K562 (cell line): Measurements from ENCODE around the gene ACSBG1. TPM values are rescaled to one million over a fixed set of nuclear protein-coding genes. Genes with fewer than 3 reads are reported as not detected.

ENCODE experiments used
- ATAC-seq: fragments of 200-7000 bp; cut with Tn5 transposase; 3 replicates; pipeline ENCODE4 v1.9.1; 2020; ENCODE audit warnings: moderate library complexity
- BruUV-seq: library from RNA; stranded (reverse); fragments of 400-500 nt; replicated peaks from 2 replicates; lab custom pipeline; 2021; lab: Mats Ljungman, UMichigan
- CTCF ChIA-PET: fragments of 300-600 bp; formaldehyde crosslinking; extraction: SDS; loops from one replicate; lab custom pipeline; 2021; ENCODE audit warnings: low intra/inter-chr PET ratio; lab: Yijun Ruan, JAX
- POLR2A ChIA-PET: fragments of 300-600, 350-650 bp; sonication (Branson Sonifier 250); formaldehyde crosslinking; extraction: SDS; loops from one replicate; lab custom pipeline; 2021; ENCODE audit warnings: antibody characterized with exemption, inconsistent platforms; lab: Yijun Ruan, JAX
- DNase-seq, 4 experiments: peaks; one replicate each; pipeline versions ENCODE4 v3.0.0 to v3.0.0-alpha.2; 2011 to 2018; ENCODE audit warnings: low spot score in 3 of 4, mixed read lengths in 3 of 4; ENCODE audit errors: extremely low read depth in 1 of 4
- FAIRE-seq: peaks from 2 replicates; lab custom pipeline; 2011; peaks lifted over from hg19 to GRCh38; lab: Jason Lieb, UNC
- H2AFZ ChIP-seq: 2 replicates; pipeline ENCODE4 v1.6.0; 2011; ENCODE audit warnings: low read depth, low read length, control low read depth, inconsistent platforms
- H3K27ac ChIP-seq: fragments of 200-600 bp; 3 replicates; pipeline ENCODE4 v1.8.0; 2011; ENCODE audit warnings: low read depth, mild to moderate bottlenecking, control low read depth, inconsistent platforms, low read length, moderate library complexity, mixed read lengths; ENCODE audit errors: extremely low read depth
- H3K27me3 ChIP-seq, 2 experiments: fragments of 300-600 bp in 1 of 2; 2 replicates in 1 of 2; 3 replicates in 1 of 2; pipeline versions ENCODE4 v1.6.0 to v1.8.0; 2011; ENCODE audit warnings: inconsistent platforms in 2 of 2, low read length in 2 of 2, mild to moderate bottlenecking in 1 of 2, mixed read lengths in 1 of 2, moderate library complexity in 1 of 2; ENCODE audit not compliant: control insufficient read depth in 2 of 2, insufficient read depth in 2 of 2
- H3K36me3 ChIP-seq: fragments of 300-600 bp; 3 replicates; pipeline ENCODE4 v1.8.0; 2011; ENCODE audit warnings: mild to moderate bottlenecking, low read length, inconsistent platforms; ENCODE audit not compliant: control insufficient read depth, insufficient read depth
- H3K4me1 ChIP-seq, 2 experiments: fragments of 200-600 bp in 1 of 2; replicated peaks in 1 of 2; 2 replicates in 1 of 2; 3 replicates in 1 of 2; pipeline versions ENCODE4 v1.5.1 to v1.8.0; 2011; ENCODE audit warnings: inconsistent platforms in 2 of 2, low read length in 2 of 2, mild to moderate bottlenecking in 1 of 2, mixed read lengths in 1 of 2, moderate library complexity in 1 of 2; ENCODE audit not compliant: control insufficient read depth in 2 of 2, insufficient read depth in 2 of 2
- H3K4me2 ChIP-seq: 2 replicates; pipeline ENCODE4 v1.6.1; 2011; ENCODE audit warnings: low read length, control low read depth, inconsistent platforms, mixed read lengths; ENCODE audit not compliant: insufficient read depth
- H3K4me3 ChIP-seq: fragments of 200-600 bp; sonication (generic), shearing (Covaris generic); 2 replicates; pipeline ENCODE4 v1.5.1; 2016; ENCODE audit warnings: control low read depth, inconsistent platforms
- H3K79me2 ChIP-seq: fragments of 200-600 bp; 3 replicates; pipeline ENCODE4 v1.8.0; 2011; ENCODE audit warnings: low read length, inconsistent platforms; ENCODE audit not compliant: control insufficient read depth, insufficient read depth
- H3K9ac ChIP-seq, 2 experiments: 2 replicates each; pipeline versions ENCODE4 v1.6.0 to v1.6.1; 2011; ENCODE audit warnings: low read depth in 2 of 2, low read length in 2 of 2, control low read depth in 1 of 2, inconsistent platforms in 1 of 2, mild to moderate bottlenecking in 1 of 2, mixed read lengths in 1 of 2; ENCODE audit not compliant: insufficient read depth in 1 of 2
- H3K9me1 ChIP-seq: one replicate; pipeline ENCODE4 v1.6.0; 2011; ENCODE audit warnings: inconsistent platforms, mild to moderate bottlenecking, low read length, moderate library complexity; ENCODE audit not compliant: control insufficient read depth, insufficient read depth
- H3K9me3 ChIP-seq: replicated peaks from 2 replicates; pipeline ENCODE4 v1.5.1; 2011; ENCODE audit warnings: low read depth, low read length, inconsistent platforms; ENCODE audit not compliant: control insufficient read depth, insufficient read depth
- H4K20me1 ChIP-seq: replicated peaks from 2 replicates; pipeline ENCODE4 v1.6.1; 2011; ENCODE audit warnings: low read length, inconsistent platforms, mixed read lengths; ENCODE audit not compliant: control insufficient read depth, insufficient read depth
- ARNT ChIP-seq, 2 experiments: fragments of 450-650 bp; IDR thresholded peaks; 2 replicates each; pipeline ENCODE4 v1.6.1; 2016; ENCODE audit warnings: mild to moderate bottlenecking in 1 of 2
- ATF1 ChIP-seq, 2 experiments: fragments of 450-650 bp in 1 of 2; IDR thresholded peaks; 2 replicates each; pipeline ENCODE4 v1.6.1; 2016; ENCODE audit warnings: missing compliant biosample characterization in 1 of 2, missing genetic modification characterization in 1 of 2
- CBX1 ChIP-seq: sonication (generic); IDR thresholded peaks from 2 replicates; pipeline ENCODE4 v1.6.1; 2016; ENCODE audit warnings: antibody characterized with exemption, low read depth, mild to moderate bottlenecking
- CEBPG ChIP-seq, 3 experiments: fragments of 200-800 bp in 1 of 3; sonication (Bioruptor generic) in 1 of 3; sonication (generic) in 1 of 3; formaldehyde crosslinking in 1 of 3; IDR thresholded peaks in 2 of 3; conservative IDR thresholded peaks in 1 of 3; 2 replicates each; pipeline versions ENCODE4 v1.6.1 to v1.8.0; 2016 to 2022; ENCODE audit warnings: missing compliant biosample characterization in 2 of 3, missing genetic modification characterization in 2 of 3, mild to moderate bottlenecking in 1 of 3, missing genetic modification reagents in 1 of 3
- ETV6 ChIP-seq, 3 experiments: fragments of 150-350 bp in 1 of 3; sonication (generic) in 1 of 3; formaldehyde crosslinking in 1 of 3; IDR thresholded peaks; 2 replicates each; pipeline versions ENCODE4 v1.6.1 to v1.8.0; 2014 to 2022; ENCODE audit warnings: borderline replicate concordance in 2 of 3, low read depth in 2 of 3, antibody characterized with exemption in 1 of 3, low read length in 1 of 3, mild to moderate bottlenecking in 1 of 3, missing genetic modification reagents in 1 of 3
- GATAD2B ChIP-seq: fragments of 450-650 bp; IDR thresholded peaks from 2 replicates; pipeline ENCODE4 v1.6.1; 2017; ENCODE audit warnings: mild to moderate bottlenecking, borderline replicate concordance
- GMEB1 ChIP-seq: fragments of 250-450 bp; sonication (Bioruptor Pico); IDR thresholded peaks from 2 replicates; pipeline ENCODE4 v1.4.0; 2020; ENCODE audit warnings: mild to moderate bottlenecking
- POU5F1 ChIP-seq: fragments of 150-350 bp; IDR thresholded peaks from 2 replicates; pipeline ENCODE4 v1.6.1; 2014; ENCODE audit warnings: borderline replicate concordance, low read length, low read depth, mild to moderate bottlenecking; ENCODE audit not compliant: partially characterized antibody
- RNF2 ChIP-seq: sonication (generic); IDR thresholded peaks from 2 replicates; pipeline ENCODE4 v1.6.1; 2016
- SAFB2 ChIP-seq: fragments of 200-400 bp; formaldehyde crosslinking; IDR thresholded peaks from 2 replicates; pipeline ENCODE4 v1.6.1; 2018; ENCODE audit warnings: borderline replicate concordance, low read length, low read depth, moderate library complexity; ENCODE audit not compliant: severe bottlenecking
- TEAD2 ChIP-seq: fragments of 450-650 bp; IDR thresholded peaks from 2 replicates; pipeline ENCODE4 v1.6.1; 2016; ENCODE audit warnings: missing genetic modification characterization, control low read depth, missing compliant biosample characterization
- ZNF263 ChIP-seq: sonication (generic); formaldehyde crosslinking; IDR thresholded peaks from 2 replicates; pipeline ENCODE4 v1.8.0; 2022; ENCODE audit warnings: mild to moderate bottlenecking, missing genetic modification reagents, borderline replicate concordance
- WGBS: fragments of 100-300 bp; shearing (Covaris generic); methylation state at CpG from one replicate; pipeline ENCODE4 v1.1.6; 2016; ENCODE audit warnings: low coverage, mixed read lengths; ENCODE audit not compliant: insufficient coverage; ENCODE audit errors: missing lambda C conversion rate; 5-methylcytosine and 5-hydroxymethylcytosine counted together
- in situ Hi-C: fragments of 300-500 bp; cut with MboI; formaldehyde crosslinking; loops from 4 replicates; pipeline ENCODE4 v1.15.0; 2018; ENCODE audit warnings: inconsistent platforms, mixed read lengths
- intact Hi-C: fragments of 100-400 bp; cut with micrococcal nuclease; formaldehyde crosslinking; loops from 2 replicates; pipeline ENCODE4 v1.14.2; 2022
- polyA plus RNA-seq, 8 experiments: library from polyadenylated mRNA; depleted of rRNA in 4 of 8; stranded (reverse) in 5 of 8; unstranded in 3 of 8; fragments of >200 nt; fragmentation: Nextera tagmentation in 2 of 8; fragmentation: Illumina TruSeq in 1 of 8; extraction: Ambion mirVana in 2 of 8; extraction: Trizol in 1 of 8; gene quantifications; 2 replicates each; pipeline versions ENCODE4 v1.2.1 to v1.2.3, GENCODE V29; 2011 to 2014; ENCODE audit warnings: inconsistent platforms in 1 of 8, missing spikeins in 1 of 8
- total RNA-seq, 7 experiments: library from RNA; depleted of rRNA in 6 of 7; stranded (reverse); fragments of >200 nt in 6 of 7; fragmentation: Illumina TruSeq in 2 of 7; extraction: Trizol in 2 of 7; gene quantifications; 2 replicates each; pipeline versions ENCODE4 v1.2.1 to v1.2.3, GENCODE V29; 2011 to 2021; ENCODE audit warnings: low replicate concordance in 1 of 7
- TF ChIP-seq, protein P1 (sequence below), 2 experiments: fragments of 450-650 bp in 1 of 2; sonication (generic) in 1 of 2; formaldehyde crosslinking in 1 of 2; IDR thresholded peaks in 1 of 2; conservative IDR thresholded peaks in 1 of 2; 2 replicates each; pipeline versions ENCODE4 v1.6.1 to v1.8.1; 2016 to 2023; ENCODE audit warnings: mild to moderate bottlenecking in 2 of 2, moderate library complexity in 2 of 2, inconsistent platforms in 1 of 2, missing genetic modification reagents in 1 of 2

Gene ACSBG1
- total and polyA plus RNA-seq, 9 of the 15 experiments (the other 6 are each of a cell fraction or from before 2014, with no cell fraction given) = 0.36 to 6.4 (median 2.5) TPM

GRCh38 chr15:78146425-78147154 lies 87.8 kb downstream of the ACSBG1 start:
- intact Hi-C loops = no loop called here
- in situ Hi-C loops = no loop called here
- peak overlapping the region; percentile 3; the same call in 1 of the 2 replicates for H3K4me2 ChIP-seq
- no peaks in the 10 kb centered on the region for H3K27me3 ChIP-seq
- peaks cover 2% of the 10 kb centered on the region for H4K20me1 ChIP-seq
- ChIA-PET CTCF (no interaction called here), POLR2A (interaction anchor here (0.7 to 1.6 kb wide), 5 partner anchors 9 to 85 kb away, joined by 3 to 6 read pairs (median 3); no protein-coding TSS in a partner anchor)
- H2AFZ ChIP-seq = 0 out of 2 replicates have a peak overlapping the region, but pooled peaks have one; percentile 1
- BruUV-seq = no TSS peak
- peaks cover 20 to 23% of the 10 kb centered on the region in 2 experiments; a peak in 4 of 5 replicates for H3K4me1 ChIP-seq
- H3K36me3 ChIP-seq = peaks cover 6% of the 10 kb centered on the region; the same call in 1 of the 3 replicates
- WGBS = 41% methylated on average over 4 of the region's 4 CpGs
- peak in 1 of 4 experiments; percentile 17 for DNase-seq
- no peak for ATAC-seq
- no peak overlapping the region for H3K27ac ChIP-seq
- H3K4me3 ChIP-seq = no peak overlapping the region
- H3K9me3 ChIP-seq = no peaks in the 10 kb centered on the region
- no peak overlapping the region; a peak in 1 of 4 replicates for H3K9ac ChIP-seq
- peaks cover 23% of the 10 kb centered on the region for H3K79me2 ChIP-seq
- no peaks in the 10 kb centered on the region for H3K9me1 ChIP-seq
- peak; percentile 11 for FAIRE-seq
- TF ChIP-seq RNF2 = no peak
- no peak for TF ChIP-seq POU5F1
- TF ChIP-seq CBX1 = no peak
- no peak for TF ChIP-seq TEAD2
- no peak for TF ChIP-seq GATAD2B
- peak in 1 of 2 experiments; percentile 34; a peak in 1 of 4 replicates for TF ChIP-seq ARNT (IDR thresholded peaks at IDR 0.05)
- no peak for TF ChIP-seq ZNF263 (CRISPR knock-in tag)
- TF ChIP-seq GMEB1 (CRISPR knock-in tag) = no peak
- no peak for TF ChIP-seq ATF1 (CRISPR knock-in tag; IDR thresholded peaks at IDR 0.05)
- TF ChIP-seq ATF1 (tag; IDR thresholded peaks at IDR 0.05) = 0 out of 2 replicates have a peak, but pooled peaks have one; percentile 7
- TF ChIP-seq, protein P1, sequence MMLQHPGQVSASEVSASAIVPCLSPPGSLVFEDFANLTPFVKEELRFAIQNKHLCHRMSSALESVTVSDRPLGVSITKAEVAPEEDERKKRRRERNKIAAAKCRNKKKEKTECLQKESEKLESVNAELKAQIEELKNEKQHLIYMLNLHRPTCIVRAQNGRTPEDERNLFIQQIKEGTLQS (IDR thresholded peaks at IDR 0.05) = peak; percentile 33; the same call in 1 of the 2 replicates
- TF ChIP-seq, protein P1 (CRISPR knock-in tag; conservative IDR thresholded peaks at IDR 0.05) = no peak
- TF ChIP-seq CEBPG (CRISPR knock-in tag; IDR thresholded peaks at IDR 0.05) = 0 out of 2 replicates have a peak, but pooled peaks have one; percentile 26
- TF ChIP-seq CEBPG (tag; conservative IDR thresholded peaks at IDR 0.05 in 1 of 2, IDR thresholded peaks at IDR 0.05 in 1 of 2) = peak in 1 of 2 experiments; percentile 31; a peak in 1 of 4 replicates
- TF ChIP-seq SAFB2 = no peak
- no peak for TF ChIP-seq ETV6 (IDR thresholded peaks at IDR 0.05; ENCODE audit: borderline replicate concordance in 1 of 2, low read depth in 2 of 2, low read length in 1 of 2)
- TF ChIP-seq ETV6 (CRISPR knock-in tag; IDR thresholded peaks at IDR 0.05; ENCODE audit: borderline replicate concordance) = no peak
